Endothelial cell of umbilical vein (primary cell): Measurements from ENCODE around the gene CASP10.

ENCODE experiments used
- POLR2A ChIP-seq: IDR thresholded peaks from 2 replicates; pipeline ENCODE4 v1.6.1; 2012; ENCODE audit warnings: low read depth, mild to moderate bottlenecking, control low read depth, low read length
- POLR2AphosphoS5 ChIP-seq: IDR thresholded peaks from 2 replicates; pipeline ENCODE4 v1.6.1; 2012; ENCODE audit warnings: low read depth, mild to moderate bottlenecking, control low read depth, low read length, moderate library complexity; ENCODE audit not compliant: insufficient read depth
- TF ChIP-seq, protein P1 (sequence below), 2 donors: IDR thresholded peaks; 1 replicate in 1 of 2; 2 replicates in 1 of 2; pipeline ENCODE4 v1.5.1; 2011; ENCODE audit warnings: low read length in 2 of 2, mild to moderate bottlenecking in 2 of 2, moderate library complexity in 2 of 2, control low read depth in 1 of 2, inconsistent platforms in 1 of 2, low read depth in 1 of 2; ENCODE audit not compliant: insufficient read depth in 1 of 2; ENCODE audit errors: extremely low read depth in 1 of 2

DNA sequence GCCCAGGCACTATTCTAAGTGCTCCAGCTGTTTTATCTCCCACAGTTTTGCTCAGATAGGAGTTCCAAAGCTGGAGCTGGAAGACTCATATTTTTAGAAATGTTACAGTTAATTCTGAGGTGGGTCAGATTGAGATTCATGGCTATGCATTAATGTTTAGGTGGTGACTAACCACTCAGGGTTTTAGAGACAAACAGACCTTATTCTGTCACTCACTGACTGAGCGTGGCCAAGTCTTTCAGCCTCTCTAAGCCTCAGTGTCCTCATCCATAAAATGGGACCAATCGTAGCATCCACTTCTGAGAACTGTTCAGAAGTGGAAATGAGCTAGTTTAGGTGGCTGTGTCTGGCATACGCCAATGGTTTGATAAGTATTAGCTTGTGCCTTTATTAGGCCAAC lies 73.1 kb downstream of the CASP10 start:
- TF ChIP-seq, protein P1, sequence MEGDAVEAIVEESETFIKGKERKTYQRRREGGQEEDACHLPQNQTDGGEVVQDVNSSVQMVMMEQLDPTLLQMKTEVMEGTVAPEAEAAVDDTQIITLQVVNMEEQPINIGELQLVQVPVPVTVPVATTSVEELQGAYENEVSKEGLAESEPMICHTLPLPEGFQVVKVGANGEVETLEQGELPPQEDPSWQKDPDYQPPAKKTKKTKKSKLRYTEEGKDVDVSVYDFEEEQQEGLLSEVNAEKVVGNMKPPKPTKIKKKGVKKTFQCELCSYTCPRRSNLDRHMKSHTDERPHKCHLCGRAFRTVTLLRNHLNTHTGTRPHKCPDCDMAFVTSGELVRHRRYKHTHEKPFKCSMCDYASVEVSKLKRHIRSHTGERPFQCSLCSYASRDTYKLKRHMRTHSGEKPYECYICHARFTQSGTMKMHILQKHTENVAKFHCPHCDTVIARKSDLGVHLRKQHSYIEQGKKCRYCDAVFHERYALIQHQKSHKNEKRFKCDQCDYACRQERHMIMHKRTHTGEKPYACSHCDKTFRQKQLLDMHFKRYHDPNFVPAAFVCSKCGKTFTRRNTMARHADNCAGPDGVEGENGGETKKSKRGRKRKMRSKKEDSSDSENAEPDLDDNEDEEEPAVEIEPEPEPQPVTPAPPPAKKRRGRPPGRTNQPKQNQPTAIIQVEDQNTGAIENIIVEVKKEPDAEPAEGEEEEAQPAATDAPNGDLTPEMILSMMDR (IDR thresholded peaks at IDR 0.05; ENCODE audit: extremely low read depth in 1 of 2, insufficient read depth in 1 of 2, low read depth in 1 of 2, low read length in 2 of 2) = no peak
- TF ChIP-seq POLR2A (no peak), POLR2AphosphoS5 (no peak)
